Activated CD4-positive, alpha-beta T cell treated with anti-CD3 and anti-CD28 coated beads, Interleukin-2, amount 50 U/mL, for 48 hours (primary cell): Measurements from ENCODE around the gene TMEM150B.

ENCODE experiments used
- DNase-seq, 2 experiments: peaks; one replicate each; pipeline ENCODE4 v3.0.0-alpha.2; 2020

The TMEM150B gene

GRCh38 chr19:55354698-55355212 lies 29.6 kb upstream of the TMEM150B start, which contains the start of gene COX6B2:
Gene COX6B2, minus strand, starts transcription at chr19:55354719. Its CDS starts 198 bp downstream, at chr19:55354521.
- DNase-seq: no peak

GRCh38 chr19:55353803-55354697 lies 28.9 kb upstream of the TMEM150B start:
- peak; percentile 70 to 75 for DNase-seq

DNA sequence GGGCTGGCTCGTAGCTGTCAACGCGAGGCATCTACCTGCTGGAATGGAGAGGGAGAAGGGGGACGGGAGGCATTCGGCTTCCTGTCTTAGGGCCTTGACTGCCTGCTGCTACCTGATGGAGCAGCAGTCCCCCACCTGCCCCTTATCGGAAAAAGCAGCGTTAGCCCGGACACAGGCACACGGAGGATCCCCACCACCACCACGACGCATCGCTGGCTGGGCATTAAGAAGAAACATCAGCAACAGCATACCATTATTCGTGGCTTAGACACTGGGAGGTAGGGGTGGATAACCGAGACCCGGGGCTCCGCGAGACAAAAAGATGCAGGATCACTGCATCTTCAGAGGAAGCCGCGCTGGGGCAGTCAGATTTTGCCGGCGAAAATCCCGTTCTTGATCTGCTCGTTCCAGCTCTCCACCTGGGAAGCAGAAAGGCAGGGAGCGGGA lies 28.2 kb upstream of the TMEM150B start:
- no peak for DNase-seq

GRCh38 chr19:55352549-55353145 lies 27.5 kb upstream of the TMEM150B start:
- DNase-seq: no peak

DNA sequence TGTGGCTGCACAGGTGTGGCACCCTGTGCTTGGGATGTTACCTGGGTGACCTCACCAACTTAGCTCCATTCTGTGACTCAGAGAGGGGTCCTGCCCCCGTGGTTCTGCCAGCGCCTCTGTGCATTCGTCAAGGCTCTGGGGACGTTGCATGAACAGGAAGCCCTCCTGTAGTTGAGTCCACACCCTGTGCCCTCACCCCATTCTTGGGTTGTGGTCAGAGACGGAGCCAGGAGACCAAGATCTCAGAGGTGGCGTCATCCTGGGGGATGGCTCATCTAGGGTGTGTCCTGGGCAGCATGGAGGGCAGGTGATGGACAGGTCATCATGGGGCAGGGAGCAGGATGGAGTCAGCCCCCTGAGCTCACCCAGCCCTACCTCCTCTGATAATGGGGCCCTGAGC lies 26.9 kb upstream of the TMEM150B start:
- no peak for DNase-seq

GRCh38 chr19:55350620-55351315 lies 25.6 kb upstream of the TMEM150B start:
- no peak for DNase-seq

DNA sequence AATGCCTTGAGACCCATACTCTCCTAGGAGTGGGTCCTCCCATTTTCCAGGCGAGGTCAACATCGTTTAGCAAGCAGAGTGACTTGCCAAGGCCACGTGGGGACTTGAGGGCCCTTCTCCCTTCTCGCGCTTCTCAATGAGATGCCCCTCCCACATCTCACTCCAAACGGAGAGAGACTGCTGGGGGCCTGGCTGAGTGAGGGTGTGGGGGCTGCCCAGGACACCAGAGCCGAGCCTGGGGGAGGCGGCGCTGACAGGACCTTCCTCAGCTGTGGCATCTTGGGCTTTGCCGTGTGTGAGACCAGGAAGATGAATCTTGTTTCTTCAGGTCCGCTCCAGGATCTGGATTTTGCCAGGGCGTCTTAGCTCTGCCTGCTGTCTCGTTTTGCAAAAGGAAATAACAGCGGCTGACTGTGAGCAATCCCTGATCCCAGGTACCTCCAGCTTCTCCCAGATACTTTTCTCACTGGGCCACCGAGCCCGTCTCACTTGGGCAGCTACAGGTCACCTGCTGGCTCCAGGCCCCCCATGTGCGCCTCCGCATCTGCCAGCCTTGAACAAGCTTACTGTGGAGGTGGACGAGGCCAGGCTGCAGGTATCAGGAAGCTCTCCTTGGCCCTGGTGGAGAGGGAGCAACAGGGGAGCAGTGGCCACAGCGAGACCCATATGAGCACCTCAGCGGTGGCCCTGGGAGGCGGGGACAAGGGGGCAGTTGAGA lies 23.3 kb upstream of the TMEM150B start:
- no peak for DNase-seq

DNA sequence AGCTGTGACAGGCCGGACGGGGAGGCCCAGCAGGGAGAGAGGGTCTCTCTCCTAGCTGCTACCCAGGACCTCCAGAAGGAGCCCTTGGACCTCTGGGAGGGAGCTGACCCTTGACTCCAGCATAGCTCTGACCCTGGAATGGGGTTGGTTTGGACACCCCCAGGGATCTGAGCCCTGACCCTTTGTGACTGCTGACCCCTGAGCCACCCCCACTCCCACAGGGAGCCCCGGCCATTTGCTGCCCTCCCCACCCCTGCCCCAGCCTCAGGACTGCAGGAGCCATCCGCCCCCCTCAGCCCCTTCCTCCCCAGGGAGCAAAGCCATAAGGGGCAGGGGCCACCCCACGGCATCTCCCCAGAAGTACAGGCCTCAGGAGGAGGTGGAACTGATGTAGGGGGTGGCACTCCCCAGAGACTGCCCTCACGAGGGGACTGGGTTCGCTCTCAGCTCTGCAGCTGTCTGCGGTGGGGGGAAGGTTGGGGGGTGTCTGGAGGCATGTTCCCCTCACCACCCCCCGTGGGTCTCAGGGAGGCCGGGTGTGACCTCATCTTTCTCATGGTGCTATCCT lies 22.4 kb upstream of the TMEM150B start:
- no peak for DNase-seq

- no peak for DNase-seq
Observed at GRCh38 chr19:55346725-55347441, 21.7 kb upstream of the TMEM150B start.

- no peak for DNase-seq
Observed at GRCh38 chr19:55345818-55346724, 20.9 kb upstream of the TMEM150B start.

- no peak for DNase-seq
Observed at GRCh38 chr19:55345101-55345817, 20.1 kb upstream of the TMEM150B start.

DNA sequence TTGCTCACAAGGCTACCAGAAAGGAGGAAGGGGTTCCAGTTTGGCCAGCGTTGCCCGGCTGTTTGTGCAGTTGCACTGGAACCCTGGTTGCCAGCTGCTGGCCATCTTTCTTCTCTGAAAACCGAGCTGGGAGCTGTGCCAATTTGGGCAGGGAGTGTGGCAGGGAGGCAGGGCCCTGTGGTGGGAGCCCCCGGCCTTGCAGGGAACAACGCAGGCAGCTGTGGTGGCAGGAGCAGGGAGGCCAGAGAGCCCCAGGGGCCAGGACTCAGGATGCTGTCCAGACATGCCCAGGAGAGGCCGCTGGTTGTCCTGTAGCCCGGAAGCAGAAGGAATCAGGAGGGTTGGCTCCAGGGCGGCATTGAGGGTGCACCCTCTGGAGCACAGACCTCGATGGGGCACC lies 19.3 kb upstream of the TMEM150B start:
- DNase-seq: no peak

GRCh38 chr19:55341595-55342531 lies 16.7 kb upstream of the TMEM150B start:
- no peak for DNase-seq

- DNase-seq: peak; percentile 83 to 85
Observed at GRCh38 chr19:55341171-55341588, 16.0 kb upstream of the TMEM150B start.

GRCh38 chr19:55340784-55341147 lies 15.6 kb upstream of the TMEM150B start:
- peak; percentile 17 to 34 for DNase-seq

- peak; percentile 24 to 35 for DNase-seq
Observed at GRCh38 chr19:55339889-55340783, 15.0 kb upstream of the TMEM150B start.

DNA sequence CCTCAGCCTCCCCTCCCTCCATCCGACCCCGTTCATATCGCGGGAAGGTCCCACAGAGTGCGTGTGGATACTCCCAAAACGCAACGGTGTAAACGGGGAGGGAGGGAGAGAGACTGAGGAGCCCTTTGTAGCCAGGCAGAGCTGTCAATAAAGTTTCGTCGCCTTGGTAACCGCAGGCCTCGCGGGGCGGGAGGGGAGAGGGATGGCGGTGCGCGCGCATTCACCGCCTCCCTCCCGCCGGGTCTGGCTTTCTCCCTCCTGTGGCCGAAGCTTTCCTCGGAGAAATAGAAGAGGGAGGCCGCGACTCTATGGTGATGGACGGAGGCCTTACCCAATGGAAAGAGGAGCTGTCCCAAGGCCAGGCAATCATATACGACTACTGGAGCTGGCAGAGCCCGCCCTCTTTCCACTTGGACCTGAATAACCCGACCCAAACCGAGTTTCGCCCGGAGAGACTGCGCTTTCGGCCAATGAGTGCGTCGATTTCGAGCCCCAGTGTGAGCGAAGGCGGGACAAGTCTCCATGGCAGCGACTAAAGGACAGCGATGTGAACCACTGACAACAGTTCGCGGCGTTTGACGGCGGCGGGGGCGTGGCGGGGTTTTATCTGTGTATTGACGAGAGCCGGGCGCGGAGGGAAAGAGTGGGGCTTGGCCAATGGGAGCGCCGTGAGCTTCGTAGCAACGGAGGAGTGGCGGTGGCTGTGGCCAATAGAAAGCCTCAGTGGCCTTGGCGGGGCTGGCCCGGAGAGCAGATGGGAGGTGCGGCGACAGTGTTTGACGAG lies 14.2 kb upstream of the TMEM150B start, which contains the start of gene KMT5C:
Gene KMT5C (plus strand): TSS at position 772 of the 784 bp plus-strand sequence. CDS start 2,061 bp downstream, outside the sequence.
- DNase-seq: peak; percentile 100
